GM13977 (cell line): ENCODE data around the gene TTLL4.

ENCODE experiments used
- DNase-seq: peaks from one replicate; pipeline ENCODE4 v3.0.0; 2012; ENCODE audit warnings: low spot score
- in situ Hi-C: fragments of 300-500 bp; cut with MboI; formaldehyde crosslinking; loops from one replicate; pipeline ENCODE4 v1.12.0; 2022; ENCODE audit warnings: low sequenced_read_pairs, low pct_unique_long_range_greater_than_20kb, mixed read lengths, inconsistent platforms; ENCODE audit not compliant: unreplicated experiment
- TF ChIP-seq, protein P1 (sequence below): IDR thresholded peaks from 2 replicates; pipeline ENCODE4 v1.5.1; 2012; ENCODE audit warnings: mild to moderate bottlenecking, control low read depth; ENCODE audit not compliant: insufficient read depth; ENCODE audit errors: extremely low read depth, missing control alignments

The TTLL4 gene

DNA sequence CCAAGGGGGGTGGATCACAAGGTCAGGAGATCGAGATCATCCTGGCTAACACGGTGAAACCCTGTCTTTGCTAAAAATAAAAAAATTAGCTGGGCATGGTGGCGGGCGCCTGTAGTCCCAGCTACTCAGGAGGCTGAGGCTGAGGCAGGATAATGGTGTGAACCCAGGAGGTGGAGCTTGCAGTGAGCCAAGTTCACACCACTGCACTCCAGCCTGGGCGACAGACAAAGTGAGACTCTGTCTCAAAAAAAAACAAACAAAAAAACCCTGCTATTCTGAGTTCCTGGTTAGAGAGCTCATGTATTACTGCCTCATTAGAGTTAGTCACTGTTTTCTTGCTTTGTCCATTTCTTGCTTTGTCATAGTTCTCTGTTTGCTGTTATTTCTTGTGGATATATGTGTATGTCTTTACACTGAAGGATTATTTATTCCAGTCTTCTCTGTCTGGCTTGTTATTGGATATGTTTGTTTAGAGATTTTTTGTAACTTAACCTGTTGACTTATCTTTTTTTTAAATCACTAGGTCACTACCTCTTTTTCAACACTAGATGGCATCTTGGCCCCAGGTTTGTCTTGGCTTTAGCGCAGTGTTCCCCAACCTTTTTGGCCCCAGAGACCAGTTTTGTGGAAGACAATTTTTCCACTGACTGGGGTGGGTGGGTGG lies 17.0 kb downstream of the TTLL4 start:
- in situ Hi-C loops = loop anchor here (10.0 kb wide), 1 partner anchor 117 kb away; no protein-coding TSS in a partner anchor
- no peak for DNase-seq
- TF ChIP-seq, protein P1, sequence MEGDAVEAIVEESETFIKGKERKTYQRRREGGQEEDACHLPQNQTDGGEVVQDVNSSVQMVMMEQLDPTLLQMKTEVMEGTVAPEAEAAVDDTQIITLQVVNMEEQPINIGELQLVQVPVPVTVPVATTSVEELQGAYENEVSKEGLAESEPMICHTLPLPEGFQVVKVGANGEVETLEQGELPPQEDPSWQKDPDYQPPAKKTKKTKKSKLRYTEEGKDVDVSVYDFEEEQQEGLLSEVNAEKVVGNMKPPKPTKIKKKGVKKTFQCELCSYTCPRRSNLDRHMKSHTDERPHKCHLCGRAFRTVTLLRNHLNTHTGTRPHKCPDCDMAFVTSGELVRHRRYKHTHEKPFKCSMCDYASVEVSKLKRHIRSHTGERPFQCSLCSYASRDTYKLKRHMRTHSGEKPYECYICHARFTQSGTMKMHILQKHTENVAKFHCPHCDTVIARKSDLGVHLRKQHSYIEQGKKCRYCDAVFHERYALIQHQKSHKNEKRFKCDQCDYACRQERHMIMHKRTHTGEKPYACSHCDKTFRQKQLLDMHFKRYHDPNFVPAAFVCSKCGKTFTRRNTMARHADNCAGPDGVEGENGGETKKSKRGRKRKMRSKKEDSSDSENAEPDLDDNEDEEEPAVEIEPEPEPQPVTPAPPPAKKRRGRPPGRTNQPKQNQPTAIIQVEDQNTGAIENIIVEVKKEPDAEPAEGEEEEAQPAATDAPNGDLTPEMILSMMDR = peak; percentile 49

DNA sequence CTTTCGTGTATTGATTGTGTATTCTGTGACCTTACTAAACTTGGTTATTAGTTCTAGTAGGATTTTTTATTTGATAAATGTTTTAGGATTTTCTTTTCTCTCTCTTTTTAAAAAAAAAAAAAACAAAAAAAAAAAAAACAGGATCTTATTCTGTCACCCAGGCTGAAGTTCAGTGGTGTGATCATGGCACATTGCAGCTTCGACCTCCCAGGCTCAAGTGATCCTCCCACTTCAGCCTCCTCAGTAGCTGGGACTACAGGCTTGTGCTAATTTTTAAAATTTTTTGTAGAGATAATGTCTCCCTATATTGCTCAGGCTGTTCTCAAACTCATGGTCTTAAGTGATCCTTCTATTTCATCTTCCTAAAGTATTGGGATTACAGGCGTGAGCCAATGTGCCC lies 19.0 kb downstream of the TTLL4 start:
- no peak for DNase-seq
- TF ChIP-seq, protein P1 = no peak
- in situ Hi-C loops = loop anchor here (10.0 kb wide), 1 partner anchor 115 kb away; no protein-coding TSS in a partner anchor

DNA sequence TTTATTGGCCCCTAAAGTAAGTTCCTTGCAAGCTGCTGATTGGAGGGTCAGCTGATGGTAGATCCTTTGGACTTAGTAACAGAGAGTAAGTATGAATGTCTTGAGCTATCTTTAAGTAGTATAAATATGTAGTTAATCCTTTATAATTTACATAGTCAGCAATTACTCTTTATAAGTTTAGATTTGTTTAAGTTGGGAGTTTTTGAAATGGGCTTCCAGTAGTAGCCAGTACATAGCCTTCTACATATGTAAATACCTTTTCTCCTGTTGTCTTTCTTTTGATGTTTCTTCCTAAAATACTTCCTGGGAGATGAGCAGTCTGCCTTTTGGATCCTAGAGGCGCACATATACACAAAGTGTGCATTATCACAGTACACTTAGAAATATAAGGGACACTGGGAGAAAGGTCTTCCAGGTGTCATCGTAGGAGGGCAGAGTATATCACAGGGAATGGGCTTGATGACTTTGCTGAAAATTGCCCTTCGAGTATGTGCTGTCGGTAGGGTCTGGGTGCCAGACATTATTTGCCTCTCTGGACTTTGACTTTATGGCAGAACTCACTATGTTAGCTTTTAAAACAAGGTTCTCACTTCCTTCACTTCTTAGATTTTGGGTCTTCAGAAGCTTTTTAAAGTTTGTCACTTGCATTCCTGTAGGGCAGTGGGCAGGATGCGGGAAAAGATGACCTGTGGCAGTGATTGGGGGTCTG lies 21.6 kb downstream of the TTLL4 start:
- in situ Hi-C loops = no loop called here
- TF ChIP-seq, protein P1 = no peak
- no peak for DNase-seq

DNA sequence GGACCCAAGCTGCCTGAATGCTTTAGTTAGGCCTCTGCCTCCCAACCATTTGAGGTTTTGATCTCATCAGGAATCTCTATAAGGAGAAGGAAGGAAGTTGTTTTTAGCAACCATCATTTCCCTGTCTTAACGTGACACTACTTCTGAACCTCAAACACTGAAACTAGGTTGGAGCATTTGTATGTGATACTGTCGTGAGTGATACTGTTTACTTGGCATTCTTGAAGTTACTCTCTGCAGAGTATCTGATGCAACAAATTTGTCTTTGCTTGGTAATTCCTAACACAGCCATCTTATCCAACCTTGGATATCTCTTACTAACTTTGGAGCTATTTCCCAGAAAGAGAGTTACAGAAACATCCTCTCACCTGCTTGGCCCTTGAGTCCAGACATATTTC lies 22.1 kb downstream of the TTLL4 start:
- in situ Hi-C loops = no loop called here
- no peak for DNase-seq
- TF ChIP-seq, protein P1 = no peak

DNA sequence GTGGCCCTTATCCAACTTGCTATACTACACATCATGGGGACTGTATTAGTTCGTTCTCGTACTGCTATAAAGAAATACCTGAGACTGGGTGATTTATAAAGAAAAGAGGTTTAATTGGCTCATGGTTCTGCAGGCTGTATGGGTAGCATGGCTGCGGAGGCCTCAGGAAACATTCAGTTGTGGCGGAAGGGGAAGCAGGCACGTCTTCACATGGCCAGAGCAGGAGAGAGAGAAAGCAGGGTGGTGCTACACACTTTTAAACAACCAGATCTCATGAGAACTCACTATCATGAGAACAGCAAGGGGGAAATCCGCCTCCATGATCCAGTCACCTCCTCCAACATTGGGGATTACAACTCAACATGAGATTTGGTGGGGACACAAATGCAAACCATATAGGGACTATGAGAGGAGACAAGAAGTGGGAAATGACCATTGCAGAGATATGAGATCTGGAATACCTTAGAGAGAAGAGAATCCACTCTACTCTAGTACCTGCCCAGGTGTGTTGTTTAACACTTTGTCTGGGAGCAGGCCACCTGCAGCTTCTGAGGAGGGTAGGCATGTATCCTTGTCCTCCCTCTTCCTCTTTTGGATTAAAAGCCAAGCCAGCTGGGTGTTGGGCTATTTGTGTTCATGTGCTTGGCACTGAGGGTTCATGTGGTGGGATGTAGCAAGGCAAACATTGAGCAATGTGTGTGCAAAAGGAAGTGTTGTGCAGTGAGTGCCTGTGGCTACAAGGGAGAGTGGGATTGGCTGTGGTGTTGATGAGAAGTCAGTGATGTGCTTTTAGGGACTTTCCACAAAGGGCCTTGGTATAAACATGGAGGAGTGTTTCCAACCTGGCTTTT lies 22.8 kb downstream of the TTLL4 start:
- peak; percentile 53 for DNase-seq
- TF ChIP-seq, protein P1 = no peak
- in situ Hi-C loops = no loop called here

DNA sequence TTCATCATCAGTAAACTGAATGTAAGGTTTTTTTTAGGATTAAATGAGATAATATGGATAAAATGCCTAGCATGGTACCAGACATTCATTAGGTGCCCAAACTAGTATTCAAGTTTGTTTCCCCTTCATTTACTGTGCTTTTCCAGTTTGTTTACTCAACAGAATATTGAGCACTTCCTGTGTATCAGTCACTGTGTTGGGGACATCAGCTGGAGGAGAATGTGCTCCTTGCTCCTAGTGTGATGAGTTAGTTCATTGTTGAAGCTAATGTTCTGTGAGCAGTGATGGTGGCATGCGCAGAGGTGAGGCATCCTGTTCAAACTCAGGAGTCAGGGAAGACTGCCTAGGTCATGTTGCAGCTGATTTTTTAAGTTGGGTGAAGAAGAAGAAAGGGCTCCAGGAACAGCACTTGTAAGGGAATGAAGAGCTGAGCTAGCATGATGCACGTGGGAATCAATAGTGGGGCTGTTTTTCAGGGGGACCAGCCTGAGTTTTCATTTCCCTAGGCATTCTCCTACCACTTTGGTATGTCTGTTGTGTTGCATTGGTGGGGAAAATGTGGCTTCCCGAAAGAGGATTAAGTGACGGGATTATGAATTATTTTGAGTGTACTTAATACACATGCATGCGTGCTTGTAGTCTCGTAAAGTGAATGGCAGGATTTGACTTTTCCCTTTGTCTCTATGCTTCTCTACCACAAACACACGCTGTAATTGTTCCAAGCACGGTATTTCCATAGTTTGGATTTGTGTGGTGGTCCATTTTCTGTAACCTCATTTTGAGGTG lies 23.7 kb downstream of the TTLL4 start:
- in situ Hi-C loops = no loop called here
- no peak for DNase-seq

More for the DNA sequence above, 23.7 kb downstream of the TTLL4 start:
- TF ChIP-seq, protein P1 = no peak
